Body of pancreas (tissue), 4 donors: ENCODE data around the gene ARHGDIA.

ENCODE experiments used
- POLR2A ChIP-seq, 3 donors: fragments of 450-650 bp; IDR thresholded peaks; one replicate each; pipeline ENCODE4 v1.6.1; 2016; ENCODE audit warnings: antibody characterized with exemption in 3 of 3, mild to moderate bottlenecking in 2 of 3
- TF ChIP-seq, protein P1 (sequence below), 7 experiments: fragments of 450-650 bp in 4 of 7; fragments of 200-600 bp in 3 of 7; sonication (generic) in 3 of 7; IDR thresholded peaks; one replicate each; pipeline ENCODE4 v1.5.1; 2016 to 2019; ENCODE audit warnings: antibody characterized with exemption in 7 of 7

DNA sequence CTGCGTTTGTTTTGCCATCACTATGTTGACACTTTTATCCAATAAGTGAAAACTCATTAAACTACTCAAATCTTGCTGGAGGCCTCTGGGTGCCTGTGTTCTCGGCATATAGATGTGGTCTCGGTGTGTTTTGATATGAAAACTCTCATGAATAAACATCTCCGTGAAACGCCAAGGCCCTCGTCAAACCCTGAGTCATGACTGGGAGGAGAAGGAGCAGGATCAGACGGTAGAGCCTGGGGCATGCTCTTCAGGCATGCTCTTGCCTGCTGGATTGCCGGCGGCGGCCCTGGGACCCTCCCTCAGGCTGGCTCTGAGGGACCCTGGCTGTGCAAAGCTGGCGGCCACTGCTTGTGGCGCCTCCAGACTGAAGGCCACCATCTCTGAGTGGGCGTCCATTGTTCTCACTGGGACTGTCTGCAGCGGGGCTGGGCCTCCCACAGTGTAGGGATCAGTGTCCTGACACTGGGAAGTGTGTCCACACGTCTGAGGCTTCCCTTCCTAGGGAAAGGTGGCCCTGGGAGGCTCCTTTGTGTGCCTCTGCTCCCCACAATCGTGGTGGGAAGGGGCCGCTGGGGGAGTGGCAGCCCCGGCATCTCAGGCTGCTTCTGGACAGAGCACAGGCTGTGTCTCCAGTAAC lies 29.2 kb upstream of the ARHGDIA start:
- TF ChIP-seq, protein P1, sequence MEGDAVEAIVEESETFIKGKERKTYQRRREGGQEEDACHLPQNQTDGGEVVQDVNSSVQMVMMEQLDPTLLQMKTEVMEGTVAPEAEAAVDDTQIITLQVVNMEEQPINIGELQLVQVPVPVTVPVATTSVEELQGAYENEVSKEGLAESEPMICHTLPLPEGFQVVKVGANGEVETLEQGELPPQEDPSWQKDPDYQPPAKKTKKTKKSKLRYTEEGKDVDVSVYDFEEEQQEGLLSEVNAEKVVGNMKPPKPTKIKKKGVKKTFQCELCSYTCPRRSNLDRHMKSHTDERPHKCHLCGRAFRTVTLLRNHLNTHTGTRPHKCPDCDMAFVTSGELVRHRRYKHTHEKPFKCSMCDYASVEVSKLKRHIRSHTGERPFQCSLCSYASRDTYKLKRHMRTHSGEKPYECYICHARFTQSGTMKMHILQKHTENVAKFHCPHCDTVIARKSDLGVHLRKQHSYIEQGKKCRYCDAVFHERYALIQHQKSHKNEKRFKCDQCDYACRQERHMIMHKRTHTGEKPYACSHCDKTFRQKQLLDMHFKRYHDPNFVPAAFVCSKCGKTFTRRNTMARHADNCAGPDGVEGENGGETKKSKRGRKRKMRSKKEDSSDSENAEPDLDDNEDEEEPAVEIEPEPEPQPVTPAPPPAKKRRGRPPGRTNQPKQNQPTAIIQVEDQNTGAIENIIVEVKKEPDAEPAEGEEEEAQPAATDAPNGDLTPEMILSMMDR (IDR thresholded peaks at IDR 0.05) = no peak
- no peak for TF ChIP-seq POLR2A (IDR thresholded peaks at IDR 0.05)
